H1 (cell line): ENCODE results near the gene ALG2. TPM values are rescaled to one million over a fixed set of nuclear protein-coding genes. Genes with fewer than 3 reads are reported as not detected.
A peak's percentile ranks its signal among the peaks of the same experiment; 100 is the strongest.

Experiments used
- CTCF ChIA-PET: fragments of 300-600 bp; sonication (Branson Sonifier 250); formaldehyde crosslinking; loops from one replicate; lab custom pipeline; 2021; ENCODE audit not compliant: partially characterized antibody; lab: Charles Lee
- POLR2A ChIA-PET: fragments of 300-600 bp; sonication (Branson Sonifier 250); formaldehyde crosslinking; loops from one replicate; lab custom pipeline; 2021; ENCODE audit warnings: inconsistent platforms; ENCODE audit not compliant: partially characterized antibody; lab: Charles Lee
- DNase-seq, 2 experiments: peaks; one replicate each; pipeline versions ENCODE4 v3.0.0 to v3.0.0-alpha.2; 2010 to 2022; ENCODE audit warnings: low spot score in 2 of 2, low read depth in 1 of 2, mixed read lengths in 1 of 2
- FAIRE-seq: peaks from 2 replicates; lab custom pipeline; 2011; peaks lifted over from hg19 to GRCh38; lab: Jason Lieb, UNC
- H2AFZ ChIP-seq: 2 replicates; pipeline ENCODE4 v1.8.1; 2012; ENCODE audit warnings: low read length, inconsistent platforms
- H2AK5ac ChIP-seq: 2 replicates; pipeline ENCODE4 v1.6.1; 2013; ENCODE audit warnings: low read depth, low read length
- H2BK120ac ChIP-seq: replicated peaks from 2 replicates; pipeline ENCODE3; 2013; ENCODE audit warnings: low read depth, low read length, inconsistent platforms
- H2BK12ac ChIP-seq: 2 replicates; pipeline ENCODE4 v1.6.1; 2013; ENCODE audit warnings: low read depth, low read length
- H2BK15ac ChIP-seq: 2 replicates; pipeline ENCODE4 v1.6.1; 2013; ENCODE audit warnings: low read length
- H2BK20ac ChIP-seq: 2 replicates; pipeline ENCODE4 v1.6.1; 2013; ENCODE audit warnings: low read length
- H2BK5ac ChIP-seq: 2 replicates; pipeline ENCODE4 v1.6.1; 2013; ENCODE audit warnings: low read depth, low read length
- H3K14ac ChIP-seq: 2 replicates; pipeline ENCODE4 v1.6.1; 2013; ENCODE audit warnings: inconsistent platforms; ENCODE audit not compliant: insufficient read length
- H3K18ac ChIP-seq: 2 replicates; pipeline ENCODE4 v1.6.1; 2013; ENCODE audit warnings: low read length; ENCODE audit errors: extremely low read depth
- H3K23ac ChIP-seq: 2 replicates; pipeline ENCODE4 v1.6.1; 2013; ENCODE audit warnings: inconsistent platforms; ENCODE audit not compliant: insufficient read length
- H3K23me2 ChIP-seq: 2 replicates; pipeline ENCODE4 v1.6.1; 2013; ENCODE audit warnings: low read depth, low read length
- H3K27ac ChIP-seq: 2 replicates; pipeline ENCODE4 v1.6.1; 2011; ENCODE audit warnings: low read depth, low read length, inconsistent platforms
- H3K27me3 ChIP-seq, 4 experiments: replicated peaks in 1 of 4; 1 replicate in 1 of 4; 2 replicates in 3 of 4; pipeline versions ENCODE4 v1.6.1 to v1.8.1; 2011 to 2013; ENCODE audit warnings: low read length in 3 of 4, mild to moderate bottlenecking in 3 of 4, inconsistent platforms in 2 of 4, mixed read lengths in 2 of 4, moderate library complexity in 1 of 4; ENCODE audit not compliant: control insufficient read depth in 3 of 4, insufficient read depth in 3 of 4; ENCODE audit errors: extremely low read depth in 1 of 4
- H3K36me3 ChIP-seq, 4 experiments: 2 replicates each; pipeline versions ENCODE4 v1.6.1 to v1.8.1; 2011 to 2013; ENCODE audit warnings: mild to moderate bottlenecking in 4 of 4, low read length in 3 of 4, moderate library complexity in 2 of 4, control low read depth in 1 of 4, inconsistent platforms in 1 of 4; ENCODE audit not compliant: insufficient read depth in 4 of 4, control insufficient read depth in 2 of 4
- H3K4ac ChIP-seq: replicated peaks from 2 replicates; pipeline ENCODE3; 2013; ENCODE audit warnings: low read length, low read depth, mixed read lengths, inconsistent platforms; ENCODE audit not compliant: insufficient read length
- H3K4me1 ChIP-seq, 4 experiments: replicated peaks in 1 of 4; 1 replicate in 1 of 4; 2 replicates in 3 of 4; pipeline versions ENCODE4 v1.6.1 to v1.8.1; 2011 to 2013; ENCODE audit warnings: low read length in 3 of 4, inconsistent platforms in 2 of 4, mixed read lengths in 1 of 4; ENCODE audit not compliant: insufficient read depth in 4 of 4, control insufficient read depth in 3 of 4
- H3K4me2 ChIP-seq, 2 experiments: 2 replicates each; pipeline versions ENCODE4 v1.6.1 to v1.8.1; 2011 to 2013; ENCODE audit warnings: low read depth in 2 of 2, low read length in 2 of 2, control low read depth in 1 of 2, inconsistent platforms in 1 of 2, mild to moderate bottlenecking in 1 of 2; ENCODE audit not compliant: insufficient read depth in 1 of 2
- H3K4me3 ChIP-seq, 4 experiments: fragments of 200-600, 300-600 bp in 1 of 4; sonication (generic), shearing (Covaris generic), sonication (Bioruptor Twin) in 1 of 4; 2 replicates each; pipeline versions ENCODE4 v1.5.1 to v1.8.1; 2011 to 2016; ENCODE audit warnings: low read length in 4 of 4, low read depth in 3 of 4, control low read depth in 2 of 4, inconsistent platforms in 2 of 4, mild to moderate bottlenecking in 2 of 4, mixed read lengths in 1 of 4, moderate library complexity in 1 of 4; ENCODE audit not compliant: insufficient read depth in 2 of 4; ENCODE audit errors: extremely low read depth in 1 of 4
- H3K56ac ChIP-seq: replicated peaks from 2 replicates; pipeline ENCODE3; 2013; ENCODE audit warnings: low read depth, mild to moderate bottlenecking, mixed read lengths, low read length, inconsistent platforms; ENCODE audit not compliant: insufficient read length
- H3K79me1 ChIP-seq: 2 replicates; pipeline ENCODE4 v1.6.1; 2013; ENCODE audit warnings: low read depth, low read length, control low read depth
- H3K79me2 ChIP-seq, 2 experiments: 2 replicates each; pipeline versions ENCODE4 v1.6.1 to v1.8.1; 2012 to 2013; ENCODE audit warnings: low read length in 2 of 2, mild to moderate bottlenecking in 2 of 2, inconsistent platforms in 1 of 2; ENCODE audit not compliant: insufficient read depth in 2 of 2, control insufficient read depth in 1 of 2
- H3K9ac ChIP-seq, 4 experiments: replicated peaks in 1 of 4; 1 replicate in 1 of 4; 2 replicates in 3 of 4; pipeline versions ENCODE4 v1.6.1 to v1.8.1; 2011 to 2013; ENCODE audit warnings: low read depth in 3 of 4, low read length in 3 of 4, control low read depth in 2 of 4, mild to moderate bottlenecking in 2 of 4, moderate library complexity in 2 of 4, inconsistent platforms in 1 of 4; ENCODE audit errors: extremely low read depth in 1 of 4
- H3K9me3 ChIP-seq, 2 experiments: 2 replicates each; pipeline versions ENCODE4 v1.6.1 to v1.8.1; 2012 to 2013; ENCODE audit warnings: mild to moderate bottlenecking in 2 of 2, moderate library complexity in 2 of 2, control low read depth in 1 of 2, inconsistent platforms in 1 of 2, low read depth in 1 of 2, low read length in 1 of 2, mixed read lengths in 1 of 2; ENCODE audit not compliant: insufficient read depth in 2 of 2
- H4K20me1 ChIP-seq, 2 experiments: replicated peaks in 1 of 2; 2 replicates each; pipeline versions ENCODE3 to v1.8.1; 2011 to 2013; ENCODE audit warnings: inconsistent platforms in 2 of 2, low read length in 2 of 2, mild to moderate bottlenecking in 1 of 2; ENCODE audit not compliant: insufficient read depth in 2 of 2, control insufficient read depth in 1 of 2
- H4K5ac ChIP-seq: 2 replicates; pipeline ENCODE4 v1.6.1; 2013; ENCODE audit warnings: low read length, low read depth, mixed read lengths, inconsistent platforms; ENCODE audit not compliant: insufficient read length
- H4K8ac ChIP-seq: 2 replicates; pipeline ENCODE4 v1.8.0; 2013; ENCODE audit warnings: mild to moderate bottlenecking, moderate library complexity, low read length, inconsistent platforms; ENCODE audit not compliant: insufficient read depth; ENCODE audit errors: extremely low read depth
- H4K91ac ChIP-seq: replicated peaks from 2 replicates; pipeline ENCODE3; 2013; ENCODE audit warnings: low read length, mixed read lengths, inconsistent platforms; ENCODE audit not compliant: insufficient read length
- ASH2L ChIP-seq: fragments of 200-600, 300-600 bp; sonication (generic); IDR thresholded peaks from one replicate; pipeline ENCODE4 v1.7.1; 2017; ENCODE audit warnings: low read length
- CBX8 ChIP-seq: fragments of 300-800, 300-1000 bp; sonication (generic); IDR thresholded peaks from 2 replicates; pipeline ENCODE4 v1.7.1; 2016; ENCODE audit warnings: low read depth, low read length, borderline replicate concordance
- EZH2 ChIP-seq: fragments of 200-600 bp; sonication (generic); IDR thresholded peaks from 2 replicates; pipeline ENCODE4 v1.7.1; 2012; ENCODE audit warnings: low read depth, mild to moderate bottlenecking, moderate library complexity, low read length, inconsistent platforms; ENCODE audit not compliant: severe bottlenecking
- FOSL1 ChIP-seq: IDR thresholded peaks from 2 replicates; pipeline ENCODE4 v1.6.1; 2011; ENCODE audit warnings: mild to moderate bottlenecking, low read depth, low read length, moderate library complexity; ENCODE audit not compliant: insufficient read depth
- JUND ChIP-seq: IDR thresholded peaks from 2 replicates; pipeline ENCODE4 v1.6.1; 2011; ENCODE audit warnings: mild to moderate bottlenecking, improper control_type of control experiment, low read length
- KDM1A ChIP-seq: fragments of 200-600, 300-600 bp; sonication (generic); IDR thresholded peaks from 2 replicates; pipeline ENCODE4 v1.7.1; 2016; ENCODE audit warnings: mild to moderate bottlenecking, low read length, borderline replicate concordance
- KDM5A ChIP-seq: fragments of 200-600 bp; IDR thresholded peaks from 2 replicates; pipeline ENCODE4 v1.7.1; 2012; ENCODE audit warnings: mild to moderate bottlenecking, low read length, inconsistent platforms, mixed read lengths
- POLR2A ChIP-seq, 2 experiments: IDR thresholded peaks; 1 replicate in 1 of 2; 2 replicates in 1 of 2; pipeline ENCODE4 v1.6.1; 2011; ENCODE audit warnings: low read depth in 2 of 2, low read length in 2 of 2, mild to moderate bottlenecking in 2 of 2; ENCODE audit errors: control extremely low read depth in 1 of 2
- POLR2AphosphoS5 ChIP-seq: IDR thresholded peaks from 2 replicates; pipeline ENCODE4 v1.6.1; 2011; ENCODE audit warnings: low read depth, low read length
- RFX5 ChIP-seq: IDR thresholded peaks from 2 replicates; pipeline ENCODE4 v1.6.1; 2011; ENCODE audit warnings: low read depth, low read length, improper control_type of control experiment, borderline replicate concordance
- SIX5 ChIP-seq: IDR thresholded peaks from 2 replicates; pipeline ENCODE4 v1.6.1; 2011; ENCODE audit warnings: mild to moderate bottlenecking, low read depth, low read length
- SP4 ChIP-seq: IDR thresholded peaks from 2 replicates; pipeline ENCODE4 v1.6.1; 2012; ENCODE audit warnings: low read length, inconsistent platforms
- TAF1 ChIP-seq: IDR thresholded peaks from 2 replicates; pipeline ENCODE4 v1.6.1; 2011; ENCODE audit warnings: mild to moderate bottlenecking, low read depth, low read length
- TBP ChIP-seq: IDR thresholded peaks from 2 replicates; pipeline ENCODE4 v1.6.1; 2011; ENCODE audit warnings: low read depth, low read length, improper control_type of control experiment
- TCF12 ChIP-seq: IDR thresholded peaks from 2 replicates; pipeline ENCODE4 v1.6.1; 2011; ENCODE audit warnings: low read depth, mild to moderate bottlenecking, low read length
- WGBS, 2 experiments: shearing (Covaris generic) in 1 of 2; methylation state at CpG; one replicate each; pipeline versions ENCODE4 v1.1.6 to v1.1.7; 2013 to 2015; ENCODE audit warnings: low lambda C conversion rate in 2 of 2, mixed read lengths in 2 of 2, inconsistent platforms in 1 of 2, low coverage in 1 of 2, missing lambda C conversion rate in 1 of 2; ENCODE audit not compliant: insufficient replicate concordance in 2 of 2, insufficient coverage in 1 of 2, insufficient read length in 1 of 2; ENCODE audit errors: extremely low coverage in 1 of 2, missing lambda C conversion rate in 1 of 2; 5-methylcytosine and 5-hydroxymethylcytosine counted together
- polyA plus RNA-seq, 7 experiments: library from polyadenylated mRNA; depleted of rRNA in 3 of 7; stranded (reverse) in 5 of 7; unstranded in 2 of 7; fragments of >200 nt in 5 of 7; fragments of 200-250 nt in 2 of 7; gene quantifications; 1 replicate in 5 of 7; 2 replicates in 1 of 7; 4 replicates in 1 of 7; pipeline versions ENCODE4 v1.2.1 to v1.2.3, GENCODE V29; 2011 to 2013; ENCODE audit warnings: missing spikeins in 2 of 7, mixed read lengths in 2 of 7
- total RNA-seq: library from RNA; stranded (reverse); fragmentation: NEBNext Ultra II Directional; extraction: Animal tissue kit (Norgen Biotek cat#: 25700); gene quantifications from 2 replicates; pipeline ENCODE4 v1.2.1, GENCODE V29; 2021
- TF ChIP-seq, protein P1 (sequence below): IDR thresholded peaks from 2 replicates; pipeline ENCODE4 v1.6.1; 2012; ENCODE audit warnings: inconsistent platforms

The ALG2 gene
- total and polyA plus RNA-seq, 2 of the 8 experiments (the other 6 are each of a cell fraction or from before 2014, with no cell fraction given): 27.1 to 30.7 TPM

DNA sequence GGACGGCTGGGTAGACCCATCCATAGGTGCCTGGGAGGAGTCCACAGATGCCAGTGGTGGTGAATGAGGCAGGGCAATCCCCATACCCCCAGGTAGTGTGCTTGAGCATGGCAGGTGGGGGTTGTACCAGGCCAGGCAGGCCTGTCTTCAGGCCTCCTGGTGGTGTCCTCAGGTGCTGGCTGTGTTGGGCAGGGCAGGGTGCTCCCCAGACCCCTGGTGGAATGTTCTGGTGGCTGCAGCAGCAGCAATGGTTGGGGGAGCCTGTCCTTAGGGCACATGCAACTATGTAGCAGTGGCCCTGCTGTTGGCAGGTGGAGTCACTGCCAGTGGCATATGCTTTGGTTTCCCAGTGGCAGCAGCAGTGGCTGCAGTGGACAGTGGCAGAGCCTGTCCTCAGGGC, 10.0 kb downstream of the ALG2 start:
- POLR2A ChIA-PET: interaction anchor here (3.6 kb wide), 1 partner anchor 10 kb away, joined by 26 read pairs; the partner anchor contains the start of genes ALG2 and SEC61B
- Histone ChIP-seq H3K4me2 (no peak overlapping the region), H4K5ac (no peak overlapping the region), H3K79me1 (no peaks in the 10 kb centered on the region), H4K91ac (peak overlapping the region; percentile 65), H2AFZ (no peak overlapping the region), H4K20me1 (peaks cover 2 to 4% of the 10 kb centered on the region in 2 experiments), H4K8ac (no peak overlapping the region), H3K56ac (no peak overlapping the region), H3K23me2 (no peaks in the 10 kb centered on the region), H2BK5ac (no peak overlapping the region), H2BK12ac (no peak overlapping the region), H3K27ac (no peak overlapping the region), H3K27me3 (no peaks in the 10 kb centered on the region), H3K79me2 (peaks cover 0 to 9% of the 10 kb centered on the region in 2 experiments; a peak in 2 of 4 replicates), H3K4me1 (no peaks in the 10 kb centered on the region), H3K36me3 (no peaks in the 10 kb centered on the region; a peak in 2 of 8 replicates), H3K4me3 (no peak overlapping the region), H3K9me3 (no peaks in the 10 kb centered on the region), H3K14ac (no peak overlapping the region), H3K9ac (no peak overlapping the region), H2BK15ac (no peak overlapping the region), H2AK5ac (no peak overlapping the region), H3K4ac (no peak overlapping the region), H3K23ac (no peak overlapping the region), H3K18ac (no peak overlapping the region), H2BK20ac (no peak overlapping the region), H2BK120ac (no peak overlapping the region)
- CTCF ChIA-PET: interaction anchor here (1.1 to 3.7 kb wide), 5 partner anchors 12 to 39 kb away, joined by 3 to 12 read pairs (median 5); no protein-coding TSS in a partner anchor
- FAIRE-seq: no peak
- WGBS, 2 experiments: 85% methylated on average over 1 of the region's 1 CpG; no CpG with 5 or more reads in 1 of the 2 experiments
- DNase-seq: no peak
- TF ChIP-seq SP4 (no peak), KDM1A (no peak), POLR2AphosphoS5 (no peak), TBP (no peak), JUND (no peak), CBX8 (no peak), TCF12 (no peak), KDM5A (no peak), FOSL1 (no peak), TAF1 (no peak), SIX5 (no peak), EZH2 (no peak), POLR2A (IDR thresholded peaks at IDR 0.05; ENCODE audit: control extremely low read depth in 1 of 2, low read depth in 2 of 2, low read length in 2 of 2) (no peak), ASH2L (no peak), RFX5 (no peak)
- TF ChIP-seq, protein P1, sequence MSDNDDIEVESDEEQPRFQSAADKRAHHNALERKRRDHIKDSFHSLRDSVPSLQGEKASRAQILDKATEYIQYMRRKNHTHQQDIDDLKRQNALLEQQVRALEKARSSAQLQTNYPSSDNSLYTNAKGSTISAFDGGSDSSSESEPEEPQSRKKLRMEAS: peak; percentile 31; the same call in 1 of the 2 replicates
